NCI-H524 (cell line): ENCODE data around the gene ESAM.

Source experiments
- DNase-seq, 2 experiments: peaks; one replicate each; lab custom pipeline; 2025; lab: John Stamatoyannopoulos, UW

The ESAM gene

DNA sequence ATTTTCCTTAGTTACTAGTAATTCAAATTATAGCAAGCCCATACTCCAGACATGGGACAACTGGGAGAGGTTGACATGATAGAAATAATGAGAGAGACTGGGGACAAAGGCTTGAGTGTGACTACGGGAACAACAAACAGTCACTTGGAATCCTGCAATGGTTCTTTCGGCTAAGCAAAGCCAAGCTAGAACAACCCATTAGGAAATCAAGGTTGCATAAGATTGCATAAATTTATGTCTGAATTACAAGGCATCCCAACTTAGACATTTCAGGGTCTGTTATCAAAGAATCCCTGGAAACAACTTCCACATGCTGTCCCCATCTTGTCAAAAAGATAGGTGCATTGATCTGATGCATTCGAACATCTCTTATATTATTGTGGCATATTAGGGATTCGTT lies 32.5 kb downstream of the ESAM start:
- no peak for DNase-seq

GRCh38 chr11:124728134-124728533 lies 34.0 kb downstream of the ESAM start:
- DNase-seq: no peak

GRCh38 chr11:124727474-124727873 lies 34.6 kb downstream of the ESAM start:
- no peak for DNase-seq

DNA sequence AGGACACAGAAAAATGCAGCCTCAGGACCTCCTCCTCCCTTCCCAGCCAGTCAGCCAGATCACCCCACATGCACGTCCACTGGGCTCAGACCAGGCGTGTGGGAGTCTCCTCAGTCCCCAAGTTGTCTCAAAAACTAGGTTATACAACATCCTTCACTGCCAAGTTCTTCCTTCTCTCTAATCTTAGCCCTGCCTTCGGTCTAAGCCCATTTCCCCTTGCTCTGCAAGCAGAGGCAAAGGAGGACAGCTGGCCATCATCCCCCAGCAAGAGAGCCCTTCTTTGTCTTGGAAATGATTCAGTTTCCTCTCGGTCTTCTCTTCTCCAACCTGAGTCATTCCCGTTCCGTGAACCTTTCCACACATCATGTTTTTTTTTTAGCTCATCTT lies 36.4 kb downstream of the ESAM start:
- DNase-seq: no peak

DNA sequence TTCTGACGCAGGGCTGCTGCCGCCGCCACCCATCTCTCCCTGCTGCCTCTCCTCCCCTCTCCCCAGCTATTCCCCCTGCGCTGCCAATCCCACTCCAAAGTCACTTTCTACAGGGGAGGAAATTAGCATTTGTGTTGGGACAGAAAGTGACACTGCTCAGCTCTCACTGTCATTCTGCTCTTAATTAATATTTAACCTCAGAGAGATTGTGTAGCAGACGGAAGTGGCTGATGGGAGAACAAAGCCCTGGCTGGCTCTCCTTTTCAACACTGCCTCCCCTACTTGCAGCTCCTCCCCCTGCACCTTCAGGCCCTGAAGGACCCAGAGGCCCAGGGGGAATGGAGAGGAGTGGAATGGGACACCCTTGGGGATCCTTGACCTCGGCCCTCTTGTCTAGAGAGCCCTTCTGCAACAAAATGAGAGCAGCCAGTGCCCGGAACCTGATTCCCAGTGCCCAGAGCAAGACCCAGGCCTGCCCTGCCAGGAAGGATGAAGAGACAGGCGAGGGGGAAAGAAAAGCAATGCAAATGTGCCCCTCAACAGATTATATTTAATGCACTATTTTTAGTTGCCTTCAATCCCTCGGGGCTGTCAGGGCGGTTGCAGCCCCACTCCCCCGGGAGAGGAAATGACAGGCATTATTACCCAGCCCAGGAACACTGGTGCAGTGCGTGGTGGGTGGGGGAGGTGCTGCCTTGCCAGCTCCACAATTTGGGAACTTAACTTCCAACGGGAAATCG lies 36.9 kb downstream of the ESAM start:
- no peak for DNase-seq

DNA sequence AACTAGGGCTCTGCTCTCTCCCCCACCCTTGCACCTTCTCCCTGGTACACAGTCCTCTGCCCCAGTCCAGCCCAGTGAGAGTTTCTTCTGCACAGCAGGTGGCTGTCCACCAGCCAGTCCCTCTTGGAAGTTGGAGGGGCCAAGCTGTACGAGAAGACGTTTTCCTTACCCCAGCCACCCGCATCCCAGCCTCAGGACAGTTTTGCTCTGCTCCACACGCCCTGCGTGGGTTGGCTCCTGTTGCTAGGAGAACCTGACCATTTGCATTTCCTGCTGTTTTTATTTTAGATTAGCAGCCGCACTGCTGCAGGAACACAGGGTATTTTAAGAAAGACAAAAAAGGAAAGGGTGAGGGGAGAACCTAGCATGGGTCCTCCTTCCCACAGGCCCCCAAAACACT lies 39.9 kb downstream of the ESAM start:
- DNase-seq: no peak

- no peak for DNase-seq
Measured at GRCh38 chr11:124719534-124719933, 42.6 kb downstream of the ESAM start.

DNA sequence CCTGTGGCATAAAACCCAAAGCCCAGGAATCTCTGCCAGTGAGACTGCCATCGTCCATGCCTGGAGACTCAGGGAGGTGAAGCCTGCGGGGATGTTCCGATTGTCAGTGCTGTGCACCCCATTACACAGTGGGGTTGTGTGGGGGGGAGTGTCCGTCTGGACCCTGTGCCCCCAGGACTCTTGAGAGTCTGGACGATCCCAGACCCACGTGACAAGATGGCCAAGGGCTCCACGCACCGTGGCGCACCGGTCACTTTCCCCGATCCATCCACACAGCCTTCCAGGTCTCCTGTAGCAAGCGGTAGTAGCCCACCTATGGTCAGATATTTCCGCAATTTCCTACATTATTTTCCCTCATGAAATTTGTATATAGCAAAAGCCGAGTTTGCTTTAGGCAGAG lies 43.3 kb downstream of the ESAM start:
- DNase-seq: no peak

DNA sequence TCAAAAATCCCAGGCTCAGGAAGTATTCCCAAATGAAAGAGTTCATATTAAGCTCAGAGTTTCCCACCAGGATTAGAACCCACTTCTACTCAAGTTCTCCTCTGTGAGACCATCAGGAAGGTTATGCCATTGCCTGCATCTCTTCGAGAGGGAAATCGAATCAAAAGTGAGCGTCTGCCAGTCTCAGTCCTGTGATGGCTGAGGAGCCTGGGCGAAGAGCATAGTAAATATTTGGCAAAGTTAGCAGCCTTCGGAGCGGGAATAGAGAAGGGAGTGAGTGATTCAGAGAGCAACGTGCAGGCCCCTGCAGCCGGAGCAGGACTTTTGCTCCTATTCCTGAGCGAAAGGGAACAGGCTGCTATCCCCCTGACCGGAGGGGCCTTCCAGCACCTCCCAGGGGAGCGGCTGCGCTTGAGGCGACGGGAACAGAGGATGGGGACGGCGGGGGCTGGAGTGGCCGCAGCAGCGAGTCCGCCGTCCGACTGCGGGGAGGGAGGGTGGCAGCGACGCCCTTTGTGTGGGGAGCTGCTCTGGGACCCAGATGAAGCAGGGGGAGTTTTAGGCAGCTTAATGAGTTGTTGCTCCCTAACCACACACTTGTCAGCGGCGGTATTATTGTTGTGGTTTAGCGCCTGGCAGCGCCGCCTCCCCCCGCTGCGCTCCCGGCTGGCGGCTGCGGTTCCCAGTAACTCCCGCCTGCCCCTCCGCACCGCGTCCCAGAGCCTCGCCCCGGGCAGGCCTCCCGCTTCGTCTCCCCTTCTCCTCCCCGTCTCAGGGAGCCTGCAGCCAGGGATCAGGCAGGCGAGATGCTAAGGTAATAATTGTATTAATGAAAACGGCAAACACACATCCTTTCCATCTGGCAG lies 44.1 kb downstream of the ESAM start:
- DNase-seq: peak in 1 of 2 experiments; percentile 26

GRCh38 chr11:124717421-124717785 lies 44.7 kb downstream of the ESAM start:
- DNase-seq: peak in 1 of 2 experiments; percentile 25

- DNase-seq: peak; percentile 54 to 75
Measured at GRCh38 chr11:124716591-124716990, 45.5 kb downstream of the ESAM start.

- DNase-seq: no peak
Measured at GRCh38 chr11:124712392-124712791, 49.7 kb downstream of the ESAM start.

- no peak for DNase-seq
Measured at GRCh38 chr11:124707829-124708228, 54.3 kb downstream of the ESAM start.
